ENCODE data around the gene DMBT1. TPM values are rescaled to one million over a fixed set of nuclear protein-coding genes. Genes with fewer than 3 reads are reported as not detected.
"Not testable (repeated sequence)": the region's sequence is repeated elsewhere in the genome, so short reads cannot be mapped to it uniquely, and the experiment has no call there.

The DMBT1 gene
- total RNA-seq, 1 experiment from 2014 or later: not detected

DNA sequence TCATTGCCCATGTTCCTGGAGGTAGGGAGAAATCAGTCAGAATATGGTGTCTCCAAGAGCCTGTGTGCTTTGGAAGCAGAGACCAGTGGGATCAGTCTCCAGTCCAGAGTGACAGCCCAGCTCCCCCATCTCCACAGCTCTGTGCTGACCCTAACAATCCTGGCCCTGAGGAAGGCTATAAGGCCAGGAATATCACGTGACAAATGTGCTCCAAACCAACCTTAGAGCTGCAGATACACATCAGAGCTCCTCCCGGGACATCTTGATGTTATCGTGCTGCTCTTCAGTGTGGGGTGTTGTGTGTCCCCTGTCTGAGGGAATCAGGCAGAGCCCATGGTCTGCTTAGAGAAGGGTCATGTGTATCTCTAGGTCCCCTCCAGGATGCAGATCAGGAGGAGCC is 15.2 kb downstream of the DMBT1 start:
- DNase-seq (ENCODE audit: low read depth in 1 of 2, low spot score in 2 of 2): no peak
- Histone ChIP-seq H3K36me3 (no peaks in the 10 kb centered on the region), H3K27ac (no peak overlapping the region), H3K27me3 (replicated peaks) (no peaks in the 10 kb centered on the region), H3K4me3 (no peak overlapping the region), H3K9me3 (replicated peaks) (no peaks in the 10 kb centered on the region), H3K4me1 (replicated peaks) (no peaks in the 10 kb centered on the region)

DNA sequence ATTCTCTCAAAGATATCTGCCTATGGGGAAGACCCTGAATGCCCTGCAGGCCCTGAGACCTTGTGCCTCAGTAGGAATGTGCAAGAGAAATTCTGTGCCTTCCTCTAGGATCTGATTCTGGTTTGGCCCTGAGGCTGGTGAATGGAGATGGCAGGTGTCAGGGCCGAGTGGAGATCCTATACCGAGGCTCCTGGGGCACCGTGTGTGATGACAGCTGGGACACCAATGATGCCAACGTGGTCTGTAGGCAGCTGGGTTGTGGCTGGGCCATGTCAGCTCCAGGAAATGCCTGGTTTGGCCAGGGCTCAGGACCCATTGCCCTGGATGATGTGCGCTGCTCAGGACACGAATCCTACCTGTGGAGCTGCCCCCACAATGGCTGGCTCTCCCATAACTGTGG is 15.7 kb downstream of the DMBT1 start:
- H3K27ac ChIP-seq: no peak overlapping the region
- DNase-seq (ENCODE audit: low read depth in 1 of 2, low spot score in 2 of 2): no peak

GRCh38 chr10:122577311-122577885 is 16.8 kb downstream of the DMBT1 start:
- Histone ChIP-seq H3K4me1 (replicated peaks) (no peaks in the 10 kb centered on the region), H3K4me3 (no peak overlapping the region), H3K9me3 (replicated peaks) (no peaks in the 10 kb centered on the region), H3K36me3 (no peaks in the 10 kb centered on the region), H3K27me3 (replicated peaks) (no peaks in the 10 kb centered on the region), H3K27ac (no peak overlapping the region)
- DNase-seq (ENCODE audit: low read depth in 1 of 2, low spot score in 2 of 2): no peak

More for the DNA sequence above, 15.7 kb downstream of the DMBT1 start:
- H3K27me3 ChIP-seq (replicated peaks): no peaks in the 10 kb centered on the region
- H3K36me3 ChIP-seq: no peaks in the 10 kb centered on the region
- H3K9me3 ChIP-seq (replicated peaks): no peaks in the 10 kb centered on the region
- H3K4me3 ChIP-seq: no peak overlapping the region
- H3K4me1 ChIP-seq (replicated peaks): no peaks in the 10 kb centered on the region

DNA sequence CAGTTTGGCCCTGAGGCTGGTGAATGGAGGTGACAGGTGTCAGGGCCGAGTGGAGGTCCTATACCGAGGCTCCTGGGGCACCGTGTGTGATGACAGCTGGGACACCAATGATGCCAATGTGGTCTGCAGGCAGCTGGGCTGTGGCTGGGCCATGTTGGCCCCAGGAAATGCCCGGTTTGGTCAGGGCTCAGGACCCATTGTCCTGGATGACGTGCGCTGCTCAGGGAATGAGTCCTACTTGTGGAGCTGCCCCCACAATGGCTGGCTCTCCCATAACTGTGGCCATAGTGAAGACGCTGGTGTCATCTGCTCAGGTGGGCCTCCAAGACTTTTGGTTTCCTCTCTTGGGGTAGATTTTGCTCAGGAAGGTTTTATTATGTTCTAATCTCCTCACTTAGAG is 25.5 kb downstream of the DMBT1 start:
- not testable (repeated sequence) for DNase-seq (ENCODE audit: low read depth in 1 of 2, low spot score in 2 of 2); H3K27ac ChIP-seq; H3K27me3 ChIP-seq (replicated peaks); H3K9me3 ChIP-seq (replicated peaks); H3K4me3 ChIP-seq; H3K36me3 ChIP-seq; H3K4me1 ChIP-seq (replicated peaks)

DNA sequence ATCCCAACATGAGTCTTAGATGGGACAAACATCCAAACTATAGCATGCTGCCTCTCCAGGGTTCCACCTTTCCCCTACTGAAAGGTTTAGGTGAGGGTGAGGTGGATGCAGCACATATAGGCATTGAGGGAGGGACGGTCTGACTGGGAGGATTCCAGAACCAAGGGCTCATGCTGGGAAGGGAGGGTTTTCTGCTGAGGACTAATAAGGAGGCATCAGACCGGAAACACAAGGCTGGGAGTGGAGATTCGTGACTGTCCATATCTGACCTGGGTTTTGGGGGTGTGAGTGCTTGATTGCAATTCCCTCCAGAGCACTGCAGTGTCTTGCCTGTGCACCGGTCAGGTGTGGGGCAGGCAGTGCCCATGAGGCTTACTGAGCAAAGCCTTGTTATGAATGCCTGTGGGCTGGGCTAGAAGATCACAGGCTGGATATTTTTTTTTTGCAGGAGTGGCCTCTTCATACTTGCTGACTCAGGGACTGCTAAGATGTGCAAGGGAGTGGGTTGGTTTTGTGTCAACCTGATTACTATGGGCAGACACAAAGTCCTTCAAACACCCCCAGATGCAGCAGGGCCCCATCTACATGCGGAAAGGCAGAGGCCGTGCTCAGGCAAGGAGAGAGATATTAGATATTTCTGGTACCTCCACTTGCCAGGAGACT is 26.7 kb downstream of the DMBT1 start:
- Histone ChIP-seq H3K4me1 (replicated peaks) (no peaks in the 10 kb centered on the region), H3K36me3 (no peaks in the 10 kb centered on the region), H3K27me3 (replicated peaks) (no peaks in the 10 kb centered on the region), H3K27ac (no peak overlapping the region), H3K4me3 (no peak overlapping the region), H3K9me3 (replicated peaks) (0 out of 2 replicates have a peak, but pooled peaks cover 6% of the 10 kb centered on the region)
- no peak for DNase-seq (ENCODE audit: low read depth in 1 of 2, low spot score in 2 of 2)

DNA sequence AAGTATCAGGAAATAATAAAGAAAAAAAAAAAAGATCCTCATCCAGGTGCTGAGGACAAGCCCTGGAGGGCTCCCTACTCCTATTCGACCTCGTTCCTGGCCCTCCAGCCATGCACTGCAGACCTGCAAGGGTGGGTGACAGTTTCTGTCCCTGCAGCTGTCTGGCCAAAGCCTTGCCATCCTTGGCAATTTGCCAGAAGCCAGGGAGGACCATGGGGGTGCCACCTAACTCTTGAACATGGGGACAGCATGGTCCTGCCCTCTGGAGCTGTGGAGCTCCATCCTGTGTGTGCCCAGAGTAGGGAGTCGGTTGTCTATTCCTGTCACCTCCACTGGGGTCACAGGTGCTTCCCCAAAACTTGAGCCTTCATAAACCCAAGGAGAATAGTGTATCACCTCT is 27.8 kb downstream of the DMBT1 start:
- no peak for DNase-seq (ENCODE audit: low read depth in 1 of 2, low spot score in 2 of 2)
- Histone ChIP-seq H3K4me1 (replicated peaks) (no peaks in the 10 kb centered on the region), H3K4me3 (no peak overlapping the region), H3K9me3 (replicated peaks) (0 out of 2 replicates have a peak, but pooled peaks cover 6% of the 10 kb centered on the region), H3K36me3 (no peaks in the 10 kb centered on the region), H3K27ac (no peak overlapping the region), H3K27me3 (replicated peaks) (no peaks in the 10 kb centered on the region)

- no peak overlapping the region for H3K27ac ChIP-seq
- no peak overlapping the region for H3K4me3 ChIP-seq
- H3K36me3 ChIP-seq: no peaks in the 10 kb centered on the region
- no peak for DNase-seq (ENCODE audit: low read depth in 1 of 2, low spot score in 2 of 2)
- no peaks in the 10 kb centered on the region for H3K4me1 ChIP-seq (replicated peaks)
- H3K9me3 ChIP-seq (replicated peaks): 0 out of 2 replicates have a peak, but pooled peaks cover 6% of the 10 kb centered on the region
- no peaks in the 10 kb centered on the region for H3K27me3 ChIP-seq (replicated peaks)
Measured at GRCh38 chr10:122590153-122590552, 29.6 kb downstream of the DMBT1 start.

- H3K4me3 ChIP-seq: no peak overlapping the region
- no peaks in the 10 kb centered on the region for H3K27me3 ChIP-seq (replicated peaks)
- H3K27ac ChIP-seq: no peak overlapping the region
Measured at GRCh38 chr10:122591736-122592135, 31.2 kb downstream of the DMBT1 start.

DNA sequence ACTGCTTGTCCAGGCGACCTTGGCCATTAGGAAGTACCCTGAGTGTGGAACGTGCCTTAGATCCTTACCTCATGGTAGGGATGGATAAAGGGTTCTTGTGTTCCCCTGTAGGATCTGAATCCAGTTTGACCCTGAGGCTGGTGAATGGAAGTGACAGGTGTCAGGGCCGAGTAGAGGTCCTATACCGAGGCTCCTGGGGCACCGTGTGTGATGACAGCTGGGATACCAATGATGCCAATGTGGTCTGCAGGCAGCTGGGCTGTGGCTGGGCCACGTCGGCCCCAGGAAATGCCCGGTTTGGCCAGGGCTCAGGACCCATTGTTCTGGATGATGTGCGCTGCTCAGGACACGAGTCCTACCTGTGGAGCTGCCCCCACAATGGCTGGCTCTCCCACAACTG is 31.6 kb downstream of the DMBT1 start:
- no peaks in the 10 kb centered on the region for H3K27me3 ChIP-seq (replicated peaks)
- DNase-seq (ENCODE audit: low read depth in 1 of 2, low spot score in 2 of 2): no peak
- no peaks in the 10 kb centered on the region for H3K4me1 ChIP-seq (replicated peaks)
- H3K27ac ChIP-seq: no peak overlapping the region
- H3K36me3 ChIP-seq: no peaks in the 10 kb centered on the region
- no peak overlapping the region for H3K4me3 ChIP-seq
- 0 out of 2 replicates have a peak, but pooled peaks cover 6% of the 10 kb centered on the region for H3K9me3 ChIP-seq (replicated peaks)

More at GRCh38 chr10:122591736-122592135, 31.2 kb downstream of the DMBT1 start:
- Histone ChIP-seq H3K9me3 (replicated peaks) (0 out of 2 replicates have a peak, but pooled peaks cover 6% of the 10 kb centered on the region), H3K4me1 (replicated peaks) (no peaks in the 10 kb centered on the region), H3K36me3 (no peaks in the 10 kb centered on the region)
- no peak for DNase-seq (ENCODE audit: low read depth in 1 of 2, low spot score in 2 of 2)

DNA sequence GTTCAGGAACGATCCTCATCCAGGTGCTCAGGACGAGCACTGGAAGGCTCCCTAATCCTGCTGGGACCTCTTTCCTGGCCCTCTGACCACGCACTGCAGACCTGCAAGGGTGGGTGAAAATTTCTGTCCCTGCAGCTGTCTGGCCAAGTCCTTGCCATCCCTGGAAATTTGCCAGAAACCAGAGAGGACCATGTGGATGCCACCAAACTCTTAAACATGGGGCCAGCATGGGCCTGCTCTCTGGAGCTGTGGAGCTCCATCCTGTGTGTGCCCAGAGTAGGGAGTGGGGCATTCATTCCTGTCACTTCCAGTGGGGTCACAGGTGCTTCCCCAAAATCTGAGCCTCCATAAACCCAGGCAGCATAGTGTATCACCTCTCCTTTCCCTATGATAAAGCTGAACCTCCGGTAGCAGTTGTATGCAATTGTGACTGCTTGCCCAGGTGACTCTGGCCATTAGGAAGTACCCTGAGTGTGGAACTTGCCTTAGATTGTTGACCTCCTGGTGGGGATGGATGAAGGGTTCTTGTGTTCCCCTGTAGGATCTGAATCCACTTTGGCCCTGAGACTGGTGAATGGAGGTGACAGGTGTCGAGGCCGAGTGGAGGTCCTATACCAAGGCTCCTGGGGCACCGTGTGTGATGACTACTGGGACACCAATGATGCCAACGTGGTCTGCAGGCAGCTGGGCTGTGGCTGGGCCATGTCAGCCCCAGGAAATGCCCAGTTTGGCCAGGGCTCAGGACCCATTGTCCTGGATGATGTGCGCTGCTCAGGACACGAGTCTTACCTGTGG is 57.1 kb downstream of the DMBT1 start:
- no peaks in the 10 kb centered on the region for H3K4me1 ChIP-seq (replicated peaks)
- no peak for DNase-seq (ENCODE audit: low read depth in 1 of 2, low spot score in 2 of 2)
- H3K36me3 ChIP-seq: no peaks in the 10 kb centered on the region
- H3K9me3 ChIP-seq (replicated peaks): no peaks in the 10 kb centered on the region
- no peak overlapping the region for H3K4me3 ChIP-seq
- no peaks in the 10 kb centered on the region for H3K27me3 ChIP-seq (replicated peaks)
- no peak overlapping the region for H3K27ac ChIP-seq

- no peak for DNase-seq (ENCODE audit: low read depth in 1 of 2, low spot score in 2 of 2)
- Histone ChIP-seq H3K27ac (no peak overlapping the region), H3K27me3 (replicated peaks) (no peaks in the 10 kb centered on the region), H3K4me3 (no peak overlapping the region), H3K4me1 (replicated peaks) (no peaks in the 10 kb centered on the region), H3K36me3 (no peaks in the 10 kb centered on the region), H3K9me3 (replicated peaks) (no peaks in the 10 kb centered on the region)
Measured at GRCh38 chr10:122618461-122619165, 58.1 kb downstream of the DMBT1 start.

DNA sequence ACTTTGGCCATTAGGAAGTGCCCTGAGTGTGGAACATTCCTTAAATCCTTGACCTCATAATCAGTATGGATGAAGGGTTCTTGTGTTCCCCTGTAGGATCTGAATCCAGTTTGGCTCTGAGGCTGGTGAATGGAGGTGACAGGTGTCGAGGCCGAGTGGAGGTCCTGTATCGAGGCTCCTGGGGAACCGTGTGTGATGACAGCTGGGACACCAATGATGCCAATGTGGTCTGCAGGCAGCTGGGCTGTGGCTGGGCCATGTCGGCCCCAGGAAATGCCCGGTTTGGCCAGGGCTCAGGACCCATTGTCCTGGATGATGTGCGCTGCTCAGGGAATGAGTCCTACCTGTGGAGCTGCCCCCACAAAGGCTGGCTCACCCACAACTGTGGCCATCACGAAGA is 60.4 kb downstream of the DMBT1 start:
- not testable (repeated sequence) for H3K9me3 ChIP-seq (replicated peaks); H3K27ac ChIP-seq; H3K4me1 ChIP-seq (replicated peaks); H3K4me3 ChIP-seq; H3K36me3 ChIP-seq; DNase-seq (ENCODE audit: low read depth in 1 of 2, low spot score in 2 of 2); H3K27me3 ChIP-seq (replicated peaks)

- no peak for DNase-seq (ENCODE audit: low read depth in 1 of 2, low spot score in 2 of 2)
- Histone ChIP-seq H3K27me3 (replicated peaks) (no peaks in the 10 kb centered on the region), H3K36me3 (no peaks in the 10 kb centered on the region), H3K27ac (no peak overlapping the region), H3K9me3 (replicated peaks) (no peaks in the 10 kb centered on the region), H3K4me3 (no peak overlapping the region), H3K4me1 (replicated peaks) (no peaks in the 10 kb centered on the region)
Measured at GRCh38 chr10:122624546-122624945, 64.0 kb downstream of the DMBT1 start.

Measured in SJSA1 (cell line).